HepG2 (cell line): ENCODE data around the gene CA5B.

ENCODE experiments used
- FOSL2 ChIP-seq: sonication (generic); formaldehyde crosslinking; IDR thresholded peaks from 2 replicates; pipeline ENCODE4 v1.4.0; 2020; ENCODE audit warnings: missing genetic modification reagents
- HNF1B ChIP-seq: sonication (generic); formaldehyde crosslinking; IDR thresholded peaks from 2 replicates; pipeline ENCODE4 v1.5.1; 2020; ENCODE audit warnings: mild to moderate bottlenecking, moderate library complexity, missing genetic modification reagents
- RNF2 ChIP-seq: fragments of 450-650 bp; conservative IDR thresholded peaks from 2 replicates; pipeline ENCODE4 v1.6.1; 2016; ENCODE audit warnings: low read depth
- ZBTB1 ChIP-seq: sonication (generic); formaldehyde crosslinking; IDR thresholded peaks from 2 replicates; pipeline ENCODE4 v1.4.0; 2020; ENCODE audit warnings: missing genetic modification reagents, borderline replicate concordance
- ZBTB33 ChIP-seq: sonication (generic); formaldehyde crosslinking; IDR thresholded peaks from 2 replicates; pipeline ENCODE4 v1.4.0; 2020; ENCODE audit warnings: missing genetic modification reagents

- TF ChIP-seq FOSL2 (CRISPR knock-in tag) = no peak
- no peak for TF ChIP-seq HNF1B
- TF ChIP-seq ZBTB1 (CRISPR knock-in tag) = no peak
- TF ChIP-seq ZBTB33 (CRISPR knock-in tag) = no peak
- no peak for TF ChIP-seq RNF2
These were observed 59.6 kb downstream of the CA5B start for GRCh38 chrX:15797707-15798106.
